DOHH2 (cell line): ENCODE measurements around the gene SEC63.

Source experiments
- H3F3A ChIP-seq: fragments of 200-600 bp; sonication (generic), shearing (Covaris generic); 2 replicates; pipeline ENCODE4 v1.6.0; 2016; ENCODE audit warnings: antibody characterized with exemption, mild to moderate bottlenecking; ENCODE audit not compliant: control insufficient read depth, insufficient read depth
- H3K27ac ChIP-seq: fragments of 200-600 bp; sonication (generic); 2 replicates; pipeline ENCODE4 v1.5.1; 2014; ENCODE audit warnings: low read depth, mild to moderate bottlenecking, low read length, moderate library complexity
- H3K27me3 ChIP-seq: fragments of 200-600 bp; sonication (generic); 2 replicates; pipeline ENCODE4 v1.6.1; 2014; ENCODE audit warnings: mild to moderate bottlenecking, low read length, mixed read lengths; ENCODE audit not compliant: control insufficient read depth
- H3K36me3 ChIP-seq: fragments of 200-600 bp; sonication (generic); 2 replicates; pipeline ENCODE4 v1.6.1; 2014; ENCODE audit warnings: mild to moderate bottlenecking, low read length, moderate library complexity, mixed read lengths; ENCODE audit not compliant: control insufficient read depth
- H3K4me1 ChIP-seq: fragments of 200-600 bp; sonication (generic); 2 replicates; pipeline ENCODE4 v1.6.1; 2014; ENCODE audit warnings: mild to moderate bottlenecking, low read length, mixed read lengths; ENCODE audit not compliant: control insufficient read depth
- H3K4me2 ChIP-seq: fragments of 200-600 bp; sonication (generic); 2 replicates; pipeline ENCODE4 v1.6.0; 2014; ENCODE audit warnings: mild to moderate bottlenecking, low read length, moderate library complexity
- H3K4me3 ChIP-seq: fragments of 200-600 bp; sonication (generic); 2 replicates; pipeline ENCODE4 v1.5.1; 2014; ENCODE audit warnings: mild to moderate bottlenecking, low read length, mixed read lengths
- H3K79me2 ChIP-seq: fragments of 200-600 bp; sonication (generic); 2 replicates; pipeline ENCODE4 v1.6.1; 2014; ENCODE audit warnings: mild to moderate bottlenecking, low read length, mixed read lengths; ENCODE audit not compliant: control insufficient read depth
- H3K9me2 ChIP-seq: fragments of 200-600 bp; sonication (generic); replicated peaks from 2 replicates; pipeline ENCODE4 v1.6.1; 2014; ENCODE audit warnings: mild to moderate bottlenecking, low read length, mixed read lengths; ENCODE audit not compliant: control insufficient read depth
- H3K9me3 ChIP-seq: fragments of 200-600 bp; sonication (generic); 2 replicates; pipeline ENCODE4 v1.6.1; 2014; ENCODE audit warnings: antibody characterized with exemption, low read length, mixed read lengths; ENCODE audit not compliant: control insufficient read depth, insufficient read depth
- H4K20me1 ChIP-seq: fragments of 200-600 bp; sonication (generic); 2 replicates; pipeline ENCODE4 v1.6.0; 2014; ENCODE audit warnings: low read depth, mild to moderate bottlenecking, antibody characterized with exemption, low read length, moderate library complexity; ENCODE audit not compliant: control insufficient read depth, insufficient read depth
- EZH2phosphoT487 ChIP-seq: fragments of 200-600 bp; sonication (generic); IDR thresholded peaks from 2 replicates; pipeline ENCODE4 v1.6.1; 2017; ENCODE audit warnings: borderline replicate concordance, mild to moderate bottlenecking, antibody characterized with exemption, low read length, moderate library complexity, mixed read lengths
- TF ChIP-seq, protein P1 (sequence below): fragments of 200-600 bp; sonication (generic); IDR thresholded peaks from one replicate; pipeline ENCODE4 v1.5.1; 2014; ENCODE audit warnings: antibody characterized with exemption, mild to moderate bottlenecking, low read depth, low read length; ENCODE audit not compliant: poor library complexity, severe bottlenecking

SEC63 gene

DNA sequence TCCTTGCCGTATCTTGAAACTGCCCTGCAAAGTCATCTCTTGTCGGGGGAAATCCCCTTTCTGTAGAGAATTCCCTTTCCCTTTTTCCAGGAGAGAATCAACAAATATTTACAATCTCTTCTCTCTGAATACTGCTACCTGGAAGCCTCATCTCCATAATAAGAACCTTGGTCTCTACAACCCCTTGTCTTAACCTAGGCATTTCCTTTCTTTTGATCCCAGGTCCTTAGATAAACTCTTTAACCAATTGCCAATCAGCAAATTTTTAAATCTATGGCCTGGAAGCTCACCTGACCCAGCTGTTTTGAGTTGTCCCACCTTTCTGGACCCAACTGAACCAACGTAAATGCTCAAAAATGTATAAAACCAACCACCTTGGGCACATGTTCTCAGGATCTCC is 30.6 kb upstream of the SEC63 start:
- Histone ChIP-seq H3K9me2 (no peaks in the 10 kb centered on the region), H3K4me3 (no peak overlapping the region), H3K36me3 (no peaks in the 10 kb centered on the region), H3K4me2 (no peak overlapping the region), H3F3A (no peaks in the 10 kb centered on the region), H3K9me3 (no peaks in the 10 kb centered on the region), H4K20me1 (no peaks in the 10 kb centered on the region), H3K27ac (no peak overlapping the region), H3K4me1 (peaks cover 6% of the 10 kb centered on the region; the same call in 1 of the 2 replicates), H3K79me2 (no peaks in the 10 kb centered on the region), H3K27me3 (no peaks in the 10 kb centered on the region)
- TF ChIP-seq EZH2phosphoT487: no peak
- TF ChIP-seq, protein P1, sequence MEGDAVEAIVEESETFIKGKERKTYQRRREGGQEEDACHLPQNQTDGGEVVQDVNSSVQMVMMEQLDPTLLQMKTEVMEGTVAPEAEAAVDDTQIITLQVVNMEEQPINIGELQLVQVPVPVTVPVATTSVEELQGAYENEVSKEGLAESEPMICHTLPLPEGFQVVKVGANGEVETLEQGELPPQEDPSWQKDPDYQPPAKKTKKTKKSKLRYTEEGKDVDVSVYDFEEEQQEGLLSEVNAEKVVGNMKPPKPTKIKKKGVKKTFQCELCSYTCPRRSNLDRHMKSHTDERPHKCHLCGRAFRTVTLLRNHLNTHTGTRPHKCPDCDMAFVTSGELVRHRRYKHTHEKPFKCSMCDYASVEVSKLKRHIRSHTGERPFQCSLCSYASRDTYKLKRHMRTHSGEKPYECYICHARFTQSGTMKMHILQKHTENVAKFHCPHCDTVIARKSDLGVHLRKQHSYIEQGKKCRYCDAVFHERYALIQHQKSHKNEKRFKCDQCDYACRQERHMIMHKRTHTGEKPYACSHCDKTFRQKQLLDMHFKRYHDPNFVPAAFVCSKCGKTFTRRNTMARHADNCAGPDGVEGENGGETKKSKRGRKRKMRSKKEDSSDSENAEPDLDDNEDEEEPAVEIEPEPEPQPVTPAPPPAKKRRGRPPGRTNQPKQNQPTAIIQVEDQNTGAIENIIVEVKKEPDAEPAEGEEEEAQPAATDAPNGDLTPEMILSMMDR: no peak

DNA sequence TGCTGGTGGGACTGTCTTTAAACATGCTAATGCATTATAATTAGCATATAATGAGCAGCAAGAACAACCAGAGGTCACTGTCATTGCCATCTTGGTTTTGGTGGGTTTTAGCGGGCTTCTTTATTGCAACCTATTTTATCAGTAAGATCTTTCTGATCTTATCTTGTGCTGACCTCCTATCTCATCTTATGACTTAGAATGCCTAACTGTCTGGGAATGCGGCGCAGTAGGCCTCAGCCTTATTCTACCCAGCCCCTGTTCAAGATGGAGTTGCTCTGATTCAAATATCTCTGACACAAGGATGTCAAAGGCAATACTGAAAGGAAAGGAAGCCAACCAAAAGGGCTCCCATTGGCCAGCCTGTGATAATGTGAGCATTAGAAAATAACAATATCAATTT is 29.8 kb upstream of the SEC63 start:
- Histone ChIP-seq H3K27ac (no peak overlapping the region), H3K4me2 (no peak overlapping the region)

DNA sequence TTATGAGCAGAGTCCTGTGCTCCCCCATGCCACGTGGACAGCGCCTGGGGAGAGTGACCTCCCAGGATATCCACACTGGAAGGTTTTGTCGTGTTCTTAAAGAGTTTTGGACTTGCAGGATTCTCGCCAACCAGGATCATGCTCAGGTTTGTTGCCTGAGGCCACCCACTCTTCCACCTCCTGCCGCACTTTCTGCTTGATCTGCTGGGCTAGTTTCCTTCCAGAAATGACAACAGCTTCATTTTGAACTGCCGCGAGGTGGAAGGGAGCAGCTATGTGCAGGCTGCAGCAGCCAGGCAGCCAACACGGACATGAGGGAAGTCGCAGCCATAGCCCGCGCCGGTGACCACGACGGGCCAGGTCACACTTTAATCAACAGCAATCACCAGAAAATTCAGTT is 27.7 kb upstream of the SEC63 start:
- H3K4me3 ChIP-seq: no peak overlapping the region
- no peaks in the 10 kb centered on the region for H3F3A ChIP-seq
- TF ChIP-seq EZH2phosphoT487: no peak
- TF ChIP-seq, protein P1: no peak
- H4K20me1 ChIP-seq: no peaks in the 10 kb centered on the region
- H3K9me3 ChIP-seq: no peaks in the 10 kb centered on the region
- H3K36me3 ChIP-seq: no peaks in the 10 kb centered on the region
- H3K27ac ChIP-seq: no peak overlapping the region
- no peaks in the 10 kb centered on the region for H3K9me2 ChIP-seq
- no peak overlapping the region for H3K4me2 ChIP-seq
- no peaks in the 10 kb centered on the region for H3K79me2 ChIP-seq
- H3K4me1 ChIP-seq: no peaks in the 10 kb centered on the region
- H3K27me3 ChIP-seq: no peaks in the 10 kb centered on the region

More for the DNA sequence above, 29.8 kb upstream of the SEC63 start:
- no peaks in the 10 kb centered on the region for H4K20me1 ChIP-seq
- no peak for TF ChIP-seq EZH2phosphoT487
- TF ChIP-seq, protein P1: no peak
- peaks cover 6% of the 10 kb centered on the region; the same call in 1 of the 2 replicates for H3K4me1 ChIP-seq
- no peaks in the 10 kb centered on the region for H3K9me2 ChIP-seq
- no peaks in the 10 kb centered on the region for H3F3A ChIP-seq
- no peaks in the 10 kb centered on the region for H3K27me3 ChIP-seq
- no peaks in the 10 kb centered on the region for H3K9me3 ChIP-seq
- H3K79me2 ChIP-seq: no peaks in the 10 kb centered on the region
- no peak overlapping the region for H3K4me3 ChIP-seq
- H3K36me3 ChIP-seq: no peaks in the 10 kb centered on the region
